ENCODE measurements around the gene MTTP.

Gene MTTP

DNA sequence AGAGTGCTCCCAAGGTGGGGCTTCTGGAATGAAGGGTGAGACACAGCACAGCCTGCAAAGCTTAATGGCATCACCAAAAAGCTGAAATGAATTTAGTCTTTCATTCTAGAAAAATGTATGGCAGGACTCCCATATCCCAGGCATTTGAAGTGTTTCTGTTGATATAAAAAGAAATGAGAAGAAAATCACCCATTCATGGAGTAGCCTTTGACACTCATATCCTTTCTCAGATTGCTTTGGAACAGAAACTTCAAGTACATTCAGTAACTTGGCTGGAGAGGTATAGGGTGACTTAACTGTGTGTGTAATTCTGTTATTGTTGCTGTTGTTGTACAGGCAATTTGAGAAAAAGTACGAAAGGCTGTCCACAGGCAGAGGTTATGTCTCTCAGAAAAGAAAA, 47.7 kb downstream of the MTTP start:
- H3K4me1 ChIP-seq (ENCODE audit: control insufficient read depth, insufficient read depth, low read length), result peaks cover 3% of the 10 kb centered on the region; the same call in 1 of the 2 replicates
- no peaks in the 10 kb centered on the region for H3K36me3 ChIP-seq (ENCODE audit: control insufficient read depth, insufficient read depth, low read length)
- H3K4me3 ChIP-seq (ENCODE audit: low read length), result no peak overlapping the region
- no peaks in the 10 kb centered on the region for H3K27me3 ChIP-seq (ENCODE audit: control insufficient read depth, insufficient read depth, low read length)
- H3K27ac ChIP-seq (ENCODE audit: low read length), result no peak overlapping the region
- DNase-seq (ENCODE audit: low read depth, low spot score), result no peak
- H3K9me3 ChIP-seq (ENCODE audit: control insufficient read depth, insufficient read depth, low read length), result no peaks in the 10 kb centered on the region
- no CpG with 5 or more reads among the region's 1 CpG for WGBS (ENCODE audit: insufficient coverage, insufficient read length)

DNA sequence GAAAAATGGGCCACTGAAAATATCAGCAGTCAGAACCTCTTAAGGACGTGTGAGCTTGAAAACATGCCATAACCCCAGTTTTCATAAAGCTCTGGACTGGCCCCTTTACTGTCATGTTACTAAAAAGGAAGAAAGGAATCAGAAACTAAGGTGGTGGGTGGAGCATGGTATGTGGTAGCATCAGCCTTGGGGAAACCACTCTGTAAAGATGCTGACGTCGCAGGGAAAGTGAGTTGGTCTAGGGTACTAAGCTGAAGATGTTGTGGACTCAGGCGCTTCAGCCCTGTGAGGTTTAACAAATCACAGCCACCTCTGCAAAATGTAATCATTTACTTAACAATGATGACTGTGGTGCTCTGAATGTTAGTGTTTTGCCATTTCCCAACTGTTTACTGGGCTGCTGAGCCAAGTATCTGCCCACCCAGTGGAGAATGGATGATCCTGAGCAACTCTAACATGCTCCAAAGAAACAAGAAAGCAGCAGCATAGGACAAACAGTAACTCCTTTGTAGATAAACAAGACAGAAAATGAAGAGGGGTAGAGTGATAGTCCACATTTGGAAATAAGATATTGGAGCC, 49.6 kb downstream of the MTTP start:
- Histone ChIP-seq H3K27ac (ENCODE audit: low read length) (no peak overlapping the region), H3K9me3 (ENCODE audit: control insufficient read depth, insufficient read depth, low read length) (no peaks in the 10 kb centered on the region), H3K27me3 (ENCODE audit: control insufficient read depth, insufficient read depth, low read length) (no peaks in the 10 kb centered on the region), H3K36me3 (ENCODE audit: control insufficient read depth, insufficient read depth, low read length) (no peaks in the 10 kb centered on the region), H3K4me1 (ENCODE audit: control insufficient read depth, insufficient read depth, low read length) (peaks cover 3% of the 10 kb centered on the region; the same call in 1 of the 2 replicates), H3K4me3 (ENCODE audit: low read length) (no peak overlapping the region)
- WGBS (ENCODE audit: insufficient coverage, insufficient read length), result no CpG with 5 or more reads among the region's 4 CpGs
- DNase-seq (ENCODE audit: low read depth, low spot score), result no peak

DNA sequence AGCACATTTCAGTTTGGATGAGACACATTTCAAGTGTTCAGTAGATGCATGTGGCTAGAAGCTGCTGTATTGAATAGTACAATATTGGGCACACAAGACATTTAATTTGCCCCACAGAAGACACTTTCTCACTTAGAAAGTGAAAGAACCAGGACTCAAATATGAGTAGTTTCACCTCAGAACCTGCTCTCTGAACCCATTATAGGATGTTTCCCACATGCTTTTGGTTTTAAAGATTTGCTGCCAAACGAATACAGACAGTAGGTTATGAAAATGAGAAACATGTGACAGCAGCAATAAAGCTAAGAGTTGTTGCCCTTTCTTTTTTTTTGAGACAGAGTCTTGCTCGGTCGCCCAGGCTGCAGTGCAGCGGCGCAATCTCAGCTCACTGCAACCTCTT, 50.7 kb downstream of the MTTP start:
- Histone ChIP-seq H3K36me3 (ENCODE audit: control insufficient read depth, insufficient read depth, low read length) (no peaks in the 10 kb centered on the region), H3K4me1 (ENCODE audit: control insufficient read depth, insufficient read depth, low read length) (peaks cover 3% of the 10 kb centered on the region; the same call in 1 of the 2 replicates), H3K4me3 (ENCODE audit: low read length) (no peak overlapping the region), H3K27ac (ENCODE audit: low read length) (no peak overlapping the region), H3K9me3 (ENCODE audit: control insufficient read depth, insufficient read depth, low read length) (no peaks in the 10 kb centered on the region), H3K27me3 (ENCODE audit: control insufficient read depth, insufficient read depth, low read length) (no peaks in the 10 kb centered on the region)
- WGBS (ENCODE audit: insufficient coverage, insufficient read length), result no CpG with 5 or more reads among the region's 5 CpGs
- no peak for DNase-seq (ENCODE audit: low read depth, low spot score)

DNA sequence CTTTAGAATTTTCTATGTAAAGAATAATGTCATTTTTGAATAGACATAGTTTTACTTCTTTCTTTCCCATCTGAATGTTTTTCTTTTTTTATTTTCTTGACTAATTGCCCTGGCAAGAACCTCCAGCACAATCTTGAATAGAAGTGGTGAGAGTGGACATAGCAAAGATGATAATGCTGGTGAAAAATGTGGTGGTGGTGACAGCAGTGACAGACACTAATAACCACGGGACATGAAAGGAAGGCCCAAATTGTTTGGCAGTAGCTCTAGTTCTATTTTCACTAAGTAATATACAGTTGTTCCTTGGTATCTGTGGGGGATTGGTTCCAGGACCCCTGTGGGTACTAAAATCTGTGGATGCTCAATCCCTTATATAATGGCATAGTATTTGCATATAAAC, 53.4 kb downstream of the MTTP start:
- H3K4me3 ChIP-seq (ENCODE audit: low read length), result no peak overlapping the region
- H3K4me1 ChIP-seq (ENCODE audit: control insufficient read depth, insufficient read depth, low read length), result peaks cover 3% of the 10 kb centered on the region; the same call in 1 of the 2 replicates
- DNase-seq (ENCODE audit: low read depth, low spot score), result no peak
- no peaks in the 10 kb centered on the region for H3K9me3 ChIP-seq (ENCODE audit: control insufficient read depth, insufficient read depth, low read length)
- no CpG with 5 or more reads among the region's 1 CpG for WGBS (ENCODE audit: insufficient coverage, insufficient read length)
- H3K36me3 ChIP-seq (ENCODE audit: control insufficient read depth, insufficient read depth, low read length), result no peaks in the 10 kb centered on the region
- H3K27ac ChIP-seq (ENCODE audit: low read length), result no peak overlapping the region
- no peaks in the 10 kb centered on the region for H3K27me3 ChIP-seq (ENCODE audit: control insufficient read depth, insufficient read depth, low read length)

DNA sequence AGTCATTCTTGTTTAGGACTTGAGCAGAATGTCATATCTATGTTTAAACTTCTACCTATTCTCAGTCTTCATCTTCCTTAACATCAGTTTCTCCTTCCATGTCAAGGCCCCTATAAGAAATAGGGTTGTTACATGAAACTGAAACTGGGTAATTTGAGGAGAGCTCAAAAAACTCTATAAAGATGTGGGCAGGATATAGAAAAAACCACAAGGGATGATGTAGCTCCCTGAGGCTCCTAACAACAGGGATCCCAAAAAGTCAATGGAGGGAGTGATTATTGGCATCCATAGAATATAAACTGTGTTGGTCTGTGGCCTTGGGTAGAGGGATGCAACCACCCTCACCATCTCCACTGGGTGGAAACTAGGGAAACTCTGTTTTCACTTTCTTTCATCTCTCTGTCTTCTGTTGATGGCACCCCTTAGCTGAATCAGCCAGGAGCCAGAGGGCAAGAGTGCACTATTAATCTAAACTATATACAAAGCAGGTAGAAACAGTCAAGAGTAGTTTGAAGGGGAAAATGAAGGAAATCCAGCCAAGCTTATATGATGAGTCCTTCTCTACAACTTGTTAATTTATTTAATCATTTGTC, 55.4 kb downstream of the MTTP start:
- Histone ChIP-seq H3K9me3 (ENCODE audit: control insufficient read depth, insufficient read depth, low read length) (no peaks in the 10 kb centered on the region), H3K27me3 (ENCODE audit: control insufficient read depth, insufficient read depth, low read length) (no peaks in the 10 kb centered on the region), H3K4me1 (ENCODE audit: control insufficient read depth, insufficient read depth, low read length) (no peaks in the 10 kb centered on the region), H3K4me3 (ENCODE audit: low read length) (no peak overlapping the region), H3K27ac (ENCODE audit: low read length) (no peak overlapping the region), H3K36me3 (ENCODE audit: control insufficient read depth, insufficient read depth, low read length) (no peaks in the 10 kb centered on the region)
- DNase-seq (ENCODE audit: low read depth, low spot score), result no peak

DNA sequence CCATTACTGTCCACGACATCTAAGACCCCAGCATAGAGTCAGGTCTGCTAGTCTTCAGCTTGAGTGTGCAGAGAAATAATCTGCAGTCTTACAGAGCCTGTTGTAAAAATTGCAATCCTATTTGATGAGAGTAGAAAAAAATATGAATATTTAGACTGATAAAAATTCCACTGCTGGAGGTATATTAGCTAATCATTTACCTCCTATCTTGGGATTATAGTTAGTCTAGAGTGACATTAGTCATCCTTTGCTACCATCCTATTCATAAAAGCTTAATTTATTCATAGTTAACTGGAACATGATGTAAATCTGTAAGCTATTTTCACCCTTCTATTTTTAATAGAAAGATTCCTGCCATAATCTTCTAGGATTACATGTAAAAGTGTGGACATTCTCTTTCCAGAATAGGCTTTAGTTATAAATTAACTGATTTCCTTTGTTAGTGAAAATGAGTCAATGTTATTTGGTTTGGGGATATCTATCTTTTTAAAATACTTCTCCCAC, 56.3 kb downstream of the MTTP start:
- Histone ChIP-seq H3K4me3 (ENCODE audit: low read length) (no peak overlapping the region), H3K4me1 (ENCODE audit: control insufficient read depth, insufficient read depth, low read length) (no peaks in the 10 kb centered on the region), H3K9me3 (ENCODE audit: control insufficient read depth, insufficient read depth, low read length) (no peaks in the 10 kb centered on the region)

DNA sequence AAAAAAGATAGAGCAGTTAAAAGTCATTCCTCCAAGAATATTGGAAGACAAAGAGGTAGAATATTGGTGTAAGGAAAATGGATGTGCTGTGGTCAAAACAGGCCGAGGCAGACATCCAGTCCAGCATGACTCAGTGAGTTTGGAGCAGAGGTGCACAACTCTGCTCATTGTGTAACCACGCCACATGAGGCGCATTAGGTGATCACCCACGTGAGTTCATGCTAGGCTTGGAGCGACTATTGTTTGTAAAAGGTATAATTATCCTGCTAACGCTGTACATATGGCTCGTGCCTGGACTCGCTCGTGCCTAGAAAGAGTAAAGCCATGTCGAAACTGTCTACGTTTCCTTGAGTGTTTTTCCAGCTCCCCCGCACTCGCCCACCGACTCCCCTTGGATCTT, 59.1 kb downstream of the MTTP start:
- no peaks in the 10 kb centered on the region for H3K27me3 ChIP-seq (ENCODE audit: control insufficient read depth, insufficient read depth, low read length)
- no peaks in the 10 kb centered on the region for H3K36me3 ChIP-seq (ENCODE audit: control insufficient read depth, insufficient read depth, low read length)
- no peak for DNase-seq (ENCODE audit: low read depth, low spot score)
- H3K9me3 ChIP-seq (ENCODE audit: control insufficient read depth, insufficient read depth, low read length), result no peaks in the 10 kb centered on the region
- no peak overlapping the region for H3K27ac ChIP-seq (ENCODE audit: low read length)
- no peaks in the 10 kb centered on the region for H3K4me1 ChIP-seq (ENCODE audit: control insufficient read depth, insufficient read depth, low read length)
- no peak overlapping the region for H3K4me3 ChIP-seq (ENCODE audit: low read length)
- no CpG with 5 or more reads among the region's 14 CpGs for WGBS (ENCODE audit: insufficient coverage, insufficient read length)

More for the DNA sequence above, 56.3 kb downstream of the MTTP start:
- no peak for DNase-seq (ENCODE audit: low read depth, low spot score)
- no peaks in the 10 kb centered on the region for H3K27me3 ChIP-seq (ENCODE audit: control insufficient read depth, insufficient read depth, low read length)
- no peaks in the 10 kb centered on the region for H3K36me3 ChIP-seq (ENCODE audit: control insufficient read depth, insufficient read depth, low read length)
- WGBS (ENCODE audit: insufficient coverage, insufficient read length), result no CpG with 5 or more reads among the region's 1 CpG
- H3K27ac ChIP-seq (ENCODE audit: low read length), result no peak overlapping the region

DNA sequence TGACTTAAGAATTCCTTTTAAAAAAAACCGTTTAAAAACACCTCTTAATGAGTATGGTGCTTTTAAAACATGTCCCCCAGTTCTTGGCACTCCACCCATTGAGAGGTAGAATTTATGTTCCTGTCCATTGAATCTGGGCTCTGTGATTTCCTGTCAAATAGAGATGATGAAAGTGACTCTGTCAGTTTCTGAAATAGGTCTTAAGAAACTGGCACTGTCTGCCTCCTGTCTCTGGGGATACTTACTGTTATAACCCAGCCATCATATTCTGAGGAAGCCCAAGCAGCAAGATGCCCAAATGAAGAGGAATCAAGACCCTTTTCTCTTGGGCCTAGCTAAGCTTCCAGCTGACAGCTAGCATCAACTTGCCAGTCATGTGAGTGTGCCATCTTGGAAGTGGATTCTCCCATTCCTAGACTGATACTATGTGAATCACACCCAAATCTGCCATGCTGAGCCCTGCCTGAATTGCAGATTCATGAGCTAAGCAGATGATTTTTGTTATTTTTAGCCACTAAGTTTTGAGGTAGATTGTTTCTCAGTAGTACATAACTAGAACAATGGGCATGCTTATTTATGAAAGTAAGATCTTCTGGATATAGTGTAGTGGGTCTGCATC, 60.2 kb downstream of the MTTP start:
- H3K4me3 ChIP-seq (ENCODE audit: low read length), result no peak overlapping the region
- no peaks in the 10 kb centered on the region for H3K27me3 ChIP-seq (ENCODE audit: control insufficient read depth, insufficient read depth, low read length)
- DNase-seq (ENCODE audit: low read depth, low spot score), result no peak
- H3K27ac ChIP-seq (ENCODE audit: low read length), result no peak overlapping the region
- no peaks in the 10 kb centered on the region for H3K36me3 ChIP-seq (ENCODE audit: control insufficient read depth, insufficient read depth, low read length)
- no CpG with 5 or more reads among the region's 1 CpG for WGBS (ENCODE audit: insufficient coverage, insufficient read length)
- H3K9me3 ChIP-seq (ENCODE audit: control insufficient read depth, insufficient read depth, low read length), result no peaks in the 10 kb centered on the region
- H3K4me1 ChIP-seq (ENCODE audit: control insufficient read depth, insufficient read depth, low read length), result no peaks in the 10 kb centered on the region

DNA sequence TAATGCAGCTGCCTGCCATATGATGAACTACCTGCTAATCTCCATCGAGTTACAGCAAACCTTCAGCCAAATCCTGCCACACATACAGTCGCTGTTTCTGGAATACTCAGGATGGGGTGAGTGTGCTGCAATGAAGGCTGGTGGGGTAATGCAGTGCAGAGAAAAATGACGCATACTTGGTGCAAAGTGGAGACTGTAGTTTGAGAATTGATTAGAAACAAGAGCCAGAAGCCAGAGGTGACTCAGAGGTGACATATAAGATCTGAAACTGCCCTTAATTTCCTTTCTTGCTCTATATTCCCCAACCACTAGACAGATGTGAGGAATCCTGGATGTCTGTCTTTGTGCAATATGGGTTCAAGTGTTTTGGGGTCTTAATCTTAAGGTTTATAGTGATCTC, 61.0 kb downstream of the MTTP start:
- no peak for DNase-seq (ENCODE audit: low read depth, low spot score)
- WGBS (ENCODE audit: insufficient coverage, insufficient read length), result no CpG with 5 or more reads among the region's 3 CpGs
- Histone ChIP-seq H3K4me3 (ENCODE audit: low read length) (no peak overlapping the region), H3K27me3 (ENCODE audit: control insufficient read depth, insufficient read depth, low read length) (no peaks in the 10 kb centered on the region), H3K36me3 (ENCODE audit: control insufficient read depth, insufficient read depth, low read length) (no peaks in the 10 kb centered on the region), H3K27ac (ENCODE audit: low read length) (no peak overlapping the region), H3K4me1 (ENCODE audit: control insufficient read depth, insufficient read depth, low read length) (no peaks in the 10 kb centered on the region), H3K9me3 (ENCODE audit: control insufficient read depth, insufficient read depth, low read length) (no peaks in the 10 kb centered on the region)

DNA sequence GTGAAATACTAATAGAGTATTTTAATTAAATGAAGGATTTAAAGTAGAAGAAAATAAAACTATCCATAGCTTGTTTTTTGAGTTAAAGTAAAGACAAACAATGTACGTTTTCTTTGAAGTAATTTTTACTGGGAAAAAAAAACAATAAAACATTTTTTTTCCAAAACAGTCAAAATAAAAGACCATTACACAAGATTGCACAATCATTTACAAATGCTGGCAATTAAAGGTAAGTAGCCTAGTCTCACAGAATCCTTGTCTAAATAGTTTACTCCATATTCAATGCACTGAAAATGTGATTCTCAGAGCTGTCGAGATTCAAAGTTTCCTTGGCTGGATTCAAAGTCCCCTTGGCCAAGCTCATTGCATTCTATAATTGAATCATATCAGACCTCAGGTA, 61.8 kb downstream of the MTTP start:
- H3K4me3 ChIP-seq (ENCODE audit: low read length), result no peak overlapping the region
- H3K36me3 ChIP-seq (ENCODE audit: control insufficient read depth, insufficient read depth, low read length), result no peaks in the 10 kb centered on the region
- H3K27me3 ChIP-seq (ENCODE audit: control insufficient read depth, insufficient read depth, low read length), result no peaks in the 10 kb centered on the region
- no peaks in the 10 kb centered on the region for H3K4me1 ChIP-seq (ENCODE audit: control insufficient read depth, insufficient read depth, low read length)
- no peak overlapping the region for H3K27ac ChIP-seq (ENCODE audit: low read length)
- no CpG with 5 or more reads among the region's 2 CpGs for WGBS (ENCODE audit: insufficient coverage, insufficient read length)
- no peaks in the 10 kb centered on the region for H3K9me3 ChIP-seq (ENCODE audit: control insufficient read depth, insufficient read depth, low read length)
- DNase-seq (ENCODE audit: low read depth, low spot score), result no peak

DNA sequence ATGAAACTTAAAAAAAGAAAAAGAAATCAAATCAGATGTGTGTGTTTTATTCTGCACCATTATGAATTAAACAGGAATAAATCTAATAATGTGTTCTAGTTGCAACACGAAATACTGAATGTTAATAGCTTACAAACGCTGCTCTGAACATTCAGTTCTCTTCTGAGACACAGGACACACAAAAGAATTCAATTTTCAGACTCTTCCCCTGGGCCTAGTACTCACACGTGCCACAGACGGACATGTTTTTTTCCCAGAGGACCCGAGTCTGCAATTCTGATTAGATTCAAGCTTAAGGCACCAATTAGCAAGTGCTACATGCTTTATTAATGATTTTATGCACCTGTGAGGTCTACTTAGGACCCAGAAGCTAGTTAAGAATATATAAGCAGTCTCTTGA, 62.5 kb downstream of the MTTP start:
- Histone ChIP-seq H3K36me3 (ENCODE audit: control insufficient read depth, insufficient read depth, low read length) (no peaks in the 10 kb centered on the region), H3K27me3 (ENCODE audit: control insufficient read depth, insufficient read depth, low read length) (no peaks in the 10 kb centered on the region), H3K4me3 (ENCODE audit: low read length) (no peak overlapping the region), H3K27ac (ENCODE audit: low read length) (no peak overlapping the region), H3K4me1 (ENCODE audit: control insufficient read depth, insufficient read depth, low read length) (no peaks in the 10 kb centered on the region), H3K9me3 (ENCODE audit: control insufficient read depth, insufficient read depth, low read length) (no peaks in the 10 kb centered on the region)
- WGBS (ENCODE audit: insufficient coverage, insufficient read length), result no CpG with 5 or more reads among the region's 5 CpGs
- no peak for DNase-seq (ENCODE audit: low read depth, low spot score)

All from iPS DF 6.9 (cell line).